Activated naive CD8-positive, alpha-beta T cell treated with anti-CD3 and anti-CD28 coated beads, Interleukin-2, amount 10 ng/mL, durations not matched to agents 7 days and 5 days (primary cell): ENCODE measurements around the gene GXYLT1. TPM values are rescaled to one million over a fixed set of nuclear protein-coding genes. Genes with fewer than 3 reads are reported as not detected.
"Not testable (repeated sequence)": the region's sequence is repeated elsewhere in the genome, so short reads cannot be mapped to it uniquely, and the experiment has no call there.

ENCODE experiments used
- ATAC-seq: fragments of 150-1000 bp; cut with Tn5 transposase; one replicate; pipeline ENCODE4 v1.10.0; 2021; ENCODE audit warnings: low read depth, moderate library complexity
- POLR2A ChIA-PET: fragments of 350-600 bp; sonication (Branson Sonifier 250); formaldehyde crosslinking; loops from one replicate; lab custom pipeline; 2021; ENCODE audit warnings: antibody characterized with exemption; lab: Charles Lee
- DNase-seq: peaks from one replicate; pipeline ENCODE4 v3.0.0; 2021
- H3K27ac Mint-ChIP-seq: one replicate; pipeline ENCODE4 v1.8.0; 2022; ENCODE audit warnings: mild to moderate bottlenecking, mixed read lengths
- H3K27me3 Mint-ChIP-seq: one replicate; pipeline ENCODE4 v1.8.0; 2022; ENCODE audit warnings: mild to moderate bottlenecking, moderate library complexity, mixed read lengths
- H3K36me3 Mint-ChIP-seq: one replicate; pipeline ENCODE4 v1.8.0; 2021; ENCODE audit warnings: mild to moderate bottlenecking, mixed read lengths
- H3K4me1 Mint-ChIP-seq: one replicate; pipeline ENCODE4 v1.8.0; 2021; ENCODE audit warnings: mixed read lengths
- H3K4me3 Mint-ChIP-seq: one replicate; pipeline ENCODE4 v1.8.0; 2022; ENCODE audit warnings: mild to moderate bottlenecking, moderate library complexity, mixed read lengths
- H3K9me3 Mint-ChIP-seq: one replicate; pipeline ENCODE4 v1.8.0; 2021; ENCODE audit warnings: mixed read lengths
- total RNA-seq, 2 experiments: library from RNA; stranded (reverse); gene quantifications; one replicate each; pipeline ENCODE4 v1.2.3, GENCODE V29; 2021

Gene GXYLT1
- total RNA-seq, 2 experiments from 2014 or later = 9.0 TPM

GRCh38 chr12:42135259-42135814 is 9.3 kb downstream of the GXYLT1 start:
- H3K27me3 Mint-ChIP-seq = no peaks in the 10 kb centered on the region
- POLR2A ChIA-PET = no interaction called here
- H3K4me3 Mint-ChIP-seq = no peak overlapping the region
- DNase-seq (no peak), ATAC-seq (no peak)
- H3K27ac Mint-ChIP-seq = no peak overlapping the region
- no peaks in the 10 kb centered on the region for H3K9me3 Mint-ChIP-seq
- peaks cover 6% of the 10 kb centered on the region for H3K36me3 Mint-ChIP-seq
- peaks cover 2% of the 10 kb centered on the region for H3K4me1 Mint-ChIP-seq

GRCh38 chr12:42130672-42131402 is 13.8 kb downstream of the GXYLT1 start:
- POLR2A ChIA-PET = no interaction called here
- H3K27ac Mint-ChIP-seq = no peak overlapping the region
- no peak for DNase-seq
- H3K4me1 Mint-ChIP-seq = peaks cover 3% of the 10 kb centered on the region
- no peaks in the 10 kb centered on the region for H3K9me3 Mint-ChIP-seq
- no peak for ATAC-seq
- no peak overlapping the region for H3K4me3 Mint-ChIP-seq
- peaks cover 7% of the 10 kb centered on the region for H3K36me3 Mint-ChIP-seq
- no peaks in the 10 kb centered on the region for H3K27me3 Mint-ChIP-seq

- POLR2A ChIA-PET = no interaction called here
- Mint-ChIP-seq H3K36me3 (peaks cover 7% of the 10 kb centered on the region), H3K27ac (no peak overlapping the region), H3K9me3 (no peaks in the 10 kb centered on the region), H3K4me3 (no peak overlapping the region), H3K4me1 (peaks cover 3% of the 10 kb centered on the region), H3K27me3 (no peaks in the 10 kb centered on the region)
- ATAC-seq (no peak), DNase-seq (no peak)
These were observed 15.0 kb downstream of the GXYLT1 start for GRCh38 chr12:42129595-42130204.

GRCh38 chr12:42128888-42129287 is 15.8 kb downstream of the GXYLT1 start:
- Mint-ChIP-seq H3K27me3 (no peaks in the 10 kb centered on the region), H3K4me1 (peaks cover 3% of the 10 kb centered on the region), H3K27ac (no peak overlapping the region), H3K4me3 (no peak overlapping the region), H3K9me3 (no peaks in the 10 kb centered on the region), H3K36me3 (peaks cover 6% of the 10 kb centered on the region)
- POLR2A ChIA-PET = no interaction called here
- DNase-seq (no peak), ATAC-seq (no peak)

GRCh38 chr12:42128327-42128726 is 16.3 kb downstream of the GXYLT1 start:
- Mint-ChIP-seq H3K4me3 (no peak overlapping the region), H3K36me3 (peaks cover 3% of the 10 kb centered on the region), H3K27ac (no peak overlapping the region), H3K27me3 (no peaks in the 10 kb centered on the region), H3K9me3 (no peaks in the 10 kb centered on the region), H3K4me1 (peaks cover 3% of the 10 kb centered on the region)
- POLR2A ChIA-PET = no interaction called here
- no peak for DNase-seq
- ATAC-seq = no peak

GRCh38 chr12:42126963-42127362 is 17.7 kb downstream of the GXYLT1 start:
- POLR2A ChIA-PET = no interaction called here
- Mint-ChIP-seq H3K4me1 (peaks cover 3% of the 10 kb centered on the region), H3K27ac (no peak overlapping the region), H3K4me3 (no peak overlapping the region), H3K27me3 (no peaks in the 10 kb centered on the region), H3K36me3 (peaks cover 2% of the 10 kb centered on the region), H3K9me3 (no peaks in the 10 kb centered on the region)
- no peak for ATAC-seq
- DNase-seq = no peak

- H3K4me1 Mint-ChIP-seq = peaks cover 3% of the 10 kb centered on the region
- no peak for DNase-seq
- H3K9me3 Mint-ChIP-seq = no peaks in the 10 kb centered on the region
- ATAC-seq = no peak
- POLR2A ChIA-PET = interaction anchor here (0.6 to 0.7 kb wide), 2 partner anchors 35 to 200 kb away, joined by 3 to 5 read pairs; no protein-coding TSS in a partner anchor
- no peak overlapping the region for H3K4me3 Mint-ChIP-seq
- no peaks in the 10 kb centered on the region for H3K27me3 Mint-ChIP-seq
- no peak overlapping the region for H3K27ac Mint-ChIP-seq
- peaks cover 4% of the 10 kb centered on the region for H3K36me3 Mint-ChIP-seq
These were observed 19.3 kb downstream of the GXYLT1 start for GRCh38 chr12:42125388-42125767.

- H3K4me3 Mint-ChIP-seq = no peak overlapping the region
- ATAC-seq (no peak), DNase-seq (no peak)
- H3K27me3 Mint-ChIP-seq = no peaks in the 10 kb centered on the region
- POLR2A ChIA-PET = interaction anchor here (0.6 kb wide), 1 partner anchor 200 kb away, joined by 3 read pairs; no protein-coding TSS in a partner anchor
- no peak overlapping the region for H3K27ac Mint-ChIP-seq
- no peaks in the 10 kb centered on the region for H3K9me3 Mint-ChIP-seq
- peaks cover 3% of the 10 kb centered on the region for H3K4me1 Mint-ChIP-seq
- H3K36me3 Mint-ChIP-seq = peaks cover 4% of the 10 kb centered on the region
These were observed 19.8 kb downstream of the GXYLT1 start for GRCh38 chr12:42124764-42125387.

- Mint-ChIP-seq H3K27me3 (no peaks in the 10 kb centered on the region), H3K9me3 (peaks cover 5% of the 10 kb centered on the region), H3K36me3 (peaks cover 33% of the 10 kb centered on the region), H3K4me1 (peaks cover 5% of the 10 kb centered on the region), H3K27ac (no peak overlapping the region), H3K4me3 (no peak overlapping the region)
- POLR2A ChIA-PET = no interaction called here
- DNase-seq (no peak), ATAC-seq (no peak)
These were observed 25.5 kb downstream of the GXYLT1 start for GRCh38 chr12:42119085-42119633.

GRCh38 chr12:42118136-42118879 is 26.4 kb downstream of the GXYLT1 start:
- Mint-ChIP-seq H3K27ac (no peak overlapping the region), H3K27me3 (no peaks in the 10 kb centered on the region), H3K9me3 (peaks cover 9% of the 10 kb centered on the region), H3K4me1 (peaks cover 5% of the 10 kb centered on the region), H3K4me3 (no peak overlapping the region), H3K36me3 (peaks cover 40% of the 10 kb centered on the region)
- no peak for ATAC-seq
- POLR2A ChIA-PET = no interaction called here
- DNase-seq = no peak

GRCh38 chr12:42109031-42109430 is 35.6 kb downstream of the GXYLT1 start:
- peaks cover 3% of the 10 kb centered on the region for H3K9me3 Mint-ChIP-seq
- H3K36me3 Mint-ChIP-seq = peaks cover 34% of the 10 kb centered on the region
- H3K27ac Mint-ChIP-seq = no peak overlapping the region
- ATAC-seq (no peak), DNase-seq (no peak)
- H3K4me1 Mint-ChIP-seq = no peaks in the 10 kb centered on the region
- no peaks in the 10 kb centered on the region for H3K27me3 Mint-ChIP-seq
- POLR2A ChIA-PET = no interaction called here
- H3K4me3 Mint-ChIP-seq = no peak overlapping the region

GRCh38 chr12:42106791-42107190 is 37.9 kb downstream of the GXYLT1 start:
- H3K27ac Mint-ChIP-seq, H3K4me3 Mint-ChIP-seq, H3K9me3 Mint-ChIP-seq, H3K27me3 Mint-ChIP-seq, ATAC-seq, DNase-seq, POLR2A ChIA-PET, H3K4me1 Mint-ChIP-seq: not testable (repeated sequence)
- H3K36me3 Mint-ChIP-seq = peaks cover 16% of the 10 kb centered on the region

GRCh38 chr12:42104784-42105183 is 39.9 kb downstream of the GXYLT1 start:
- H3K27ac Mint-ChIP-seq = no peak overlapping the region
- H3K27me3 Mint-ChIP-seq = no peaks in the 10 kb centered on the region
- DNase-seq (no peak), ATAC-seq (no peak)
- POLR2A ChIA-PET = no interaction called here
- no peaks in the 10 kb centered on the region for H3K9me3 Mint-ChIP-seq
- peaks cover 6% of the 10 kb centered on the region for H3K36me3 Mint-ChIP-seq
- no peak overlapping the region for H3K4me3 Mint-ChIP-seq
- no peaks in the 10 kb centered on the region for H3K4me1 Mint-ChIP-seq
